GM18517 (cell line): ENCODE results near the gene AUTS2.

Experiments
- ATAC-seq: cut with Tn5 transposase; IDR thresholded peaks from one replicate; pipeline ENCODE4 v1.9.1; 2021; ENCODE audit warnings: mild to moderate bottlenecking, moderate library complexity; ENCODE audit not compliant: unreplicated experiment

AUTS2 gene

GRCh38 chr7:69710768-69711438 lies 112.6 kb downstream of the AUTS2 start:
- no peak for ATAC-seq

GRCh38 chr7:69714886-69715576 lies 116.8 kb downstream of the AUTS2 start:
- ATAC-seq = no peak

- no peak for ATAC-seq
Observed at GRCh38 chr7:69717221-69717620, 118.9 kb downstream of the AUTS2 start.

GRCh38 chr7:69719717-69720116 lies 121.4 kb downstream of the AUTS2 start:
- no peak for ATAC-seq

- no peak for ATAC-seq
Observed at GRCh38 chr7:69722843-69723242, 124.6 kb downstream of the AUTS2 start.

GRCh38 chr7:69723663-69724062 lies 125.4 kb downstream of the AUTS2 start:
- ATAC-seq = no peak

- ATAC-seq = no peak
Observed at GRCh38 chr7:69728304-69728703, 130.0 kb downstream of the AUTS2 start.

- no peak for ATAC-seq
Observed at GRCh38 chr7:69732203-69732602, 133.9 kb downstream of the AUTS2 start.

- no peak for ATAC-seq
Observed at GRCh38 chr7:69735582-69735981, 137.3 kb downstream of the AUTS2 start.

- ATAC-seq = no peak
Observed at GRCh38 chr7:69736126-69736810, 138.0 kb downstream of the AUTS2 start.

- ATAC-seq = peak; percentile 68
Observed at GRCh38 chr7:69738396-69738951, 140.2 kb downstream of the AUTS2 start.

- peak; percentile 73 for ATAC-seq
Observed at GRCh38 chr7:69739190-69739589, 140.9 kb downstream of the AUTS2 start.

- ATAC-seq = peak; percentile 35
Observed at GRCh38 chr7:69739931-69740431, 141.7 kb downstream of the AUTS2 start.

- no peak for ATAC-seq
Observed at GRCh38 chr7:69742237-69742636, 144.0 kb downstream of the AUTS2 start.

GRCh38 chr7:69743436-69743835 lies 145.2 kb downstream of the AUTS2 start:
- ATAC-seq = no peak

GRCh38 chr7:69744026-69744425 lies 145.8 kb downstream of the AUTS2 start:
- ATAC-seq = no peak

GRCh38 chr7:69746383-69746782 lies 148.1 kb downstream of the AUTS2 start:
- ATAC-seq = no peak

- ATAC-seq = no peak
Observed at GRCh38 chr7:69747144-69747543, 148.9 kb downstream of the AUTS2 start.

GRCh38 chr7:69748530-69748929 lies 150.3 kb downstream of the AUTS2 start:
- no peak for ATAC-seq

- ATAC-seq = no peak
Observed at GRCh38 chr7:69749372-69749979, 151.2 kb downstream of the AUTS2 start.

- ATAC-seq = no peak
Observed at GRCh38 chr7:69749994-69750393, 151.7 kb downstream of the AUTS2 start.
